NAMALWA (cell line): ENCODE data around the gene NXN.
"Not testable (repeated sequence)": the region's sequence is repeated elsewhere in the genome, so short reads cannot be mapped to it uniquely, and the experiment has no call there.

Experiments used
- DNase-seq: peaks from one replicate; pipeline ENCODE4 v3.0.0-alpha.2; 2015; ENCODE audit warnings: low spot score

NXN gene

GRCh38 chr17:979212-979538 lies 401 bp downstream of the NXN start:
- no peak for DNase-seq

DNA sequence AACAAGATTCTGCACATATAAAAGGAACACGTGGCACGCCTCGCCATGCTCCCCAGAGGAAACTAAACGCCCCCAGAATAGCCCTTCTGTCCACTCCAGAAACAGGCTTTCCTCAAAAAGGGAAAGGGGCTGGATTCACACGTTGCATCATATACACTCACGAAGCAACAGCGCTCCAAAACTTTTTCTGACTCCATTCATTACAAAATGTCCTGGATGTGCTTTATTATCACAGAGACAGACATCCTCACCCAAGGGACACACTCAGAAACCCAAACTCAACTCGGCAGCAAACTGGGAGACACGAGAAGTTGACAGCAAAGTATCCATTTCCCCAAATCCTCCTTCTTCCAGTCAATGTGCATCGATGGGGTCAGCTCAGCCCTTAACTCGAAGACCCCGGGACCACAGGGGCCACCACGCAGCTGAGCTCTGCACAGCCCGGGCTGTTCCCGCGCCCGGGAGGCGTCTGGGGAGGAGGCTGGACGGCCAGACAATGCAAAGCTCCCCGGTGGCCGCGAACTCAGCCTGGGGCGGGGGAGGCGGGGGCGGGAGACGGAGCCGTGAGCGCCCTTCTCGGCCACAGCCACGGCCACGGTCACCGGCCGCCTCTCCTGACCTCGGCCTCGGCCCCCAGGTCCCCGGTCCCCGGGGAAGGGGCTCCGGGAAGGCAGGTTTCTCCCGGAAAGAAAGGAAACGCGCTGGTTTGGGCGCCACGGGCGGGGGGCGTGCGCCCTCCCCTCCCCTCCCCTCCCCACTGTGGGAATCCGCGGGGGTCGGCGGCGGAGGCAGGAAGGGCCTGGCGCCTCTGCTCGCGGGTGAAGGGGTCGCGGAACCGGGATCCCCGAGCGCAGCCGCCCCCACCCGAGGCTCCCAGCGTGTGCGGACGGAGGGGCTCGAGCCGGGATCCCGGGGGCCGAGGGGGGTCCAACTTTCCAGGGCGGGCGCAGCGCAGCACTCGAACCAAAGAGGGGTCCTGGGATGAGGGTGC lies 1.2 kb downstream of the NXN start:
- no peak for DNase-seq

DNA sequence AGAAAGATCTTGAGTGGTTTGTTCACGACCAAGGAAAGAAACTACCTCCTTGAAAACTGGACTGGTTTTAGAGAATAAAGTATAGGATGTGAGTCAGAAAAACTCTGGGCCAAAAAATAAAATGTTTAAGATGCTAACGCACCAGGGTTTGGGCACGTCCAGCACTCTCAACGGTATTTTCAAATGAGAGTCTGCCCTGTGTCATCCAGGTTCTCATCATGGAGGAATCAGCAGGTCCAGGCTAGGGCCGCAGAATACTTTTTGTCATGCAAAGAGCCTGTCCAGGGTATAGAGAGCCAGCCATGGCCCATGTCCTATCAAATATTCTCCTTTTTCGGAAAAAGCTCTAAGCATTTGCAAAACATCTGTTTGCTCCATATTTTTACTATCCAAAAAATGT lies 2.4 kb downstream of the NXN start:
- DNase-seq: no peak

GRCh38 chr17:976312-976711 lies 3.3 kb downstream of the NXN start:
- no peak for DNase-seq

DNA sequence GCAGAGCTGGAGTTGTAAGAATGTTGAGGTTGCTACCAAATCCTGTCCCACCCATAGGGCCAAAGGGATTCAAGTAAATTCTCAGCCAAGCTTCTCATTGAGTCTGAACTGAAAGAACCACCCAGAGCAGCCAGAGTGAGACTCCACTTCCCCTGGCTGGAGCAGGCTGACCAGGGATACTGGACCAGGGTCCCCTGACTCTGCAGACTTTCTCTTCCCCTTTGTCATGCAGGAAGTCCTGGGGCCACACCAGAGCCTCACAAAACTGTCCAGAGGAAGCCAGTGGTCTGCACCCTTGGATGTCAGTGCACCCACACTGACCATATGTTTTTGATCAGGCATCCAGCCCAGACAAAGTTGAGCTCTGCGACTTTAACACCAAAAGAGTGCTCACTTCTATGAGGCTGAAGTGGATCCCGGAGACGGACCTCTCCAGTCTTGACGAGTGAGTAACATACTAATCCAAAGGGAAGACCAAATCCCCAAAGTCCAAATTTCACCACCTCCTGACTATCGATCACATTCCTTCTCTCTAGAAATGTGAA lies 4.1 kb downstream of the NXN start:
- no peak for DNase-seq

- not testable (repeated sequence) for DNase-seq
These were observed 4.8 kb downstream of the NXN start for GRCh38 chr17:974778-975177.

- DNase-seq: no peak
These were observed 6.5 kb downstream of the NXN start for GRCh38 chr17:973053-973452.

DNA sequence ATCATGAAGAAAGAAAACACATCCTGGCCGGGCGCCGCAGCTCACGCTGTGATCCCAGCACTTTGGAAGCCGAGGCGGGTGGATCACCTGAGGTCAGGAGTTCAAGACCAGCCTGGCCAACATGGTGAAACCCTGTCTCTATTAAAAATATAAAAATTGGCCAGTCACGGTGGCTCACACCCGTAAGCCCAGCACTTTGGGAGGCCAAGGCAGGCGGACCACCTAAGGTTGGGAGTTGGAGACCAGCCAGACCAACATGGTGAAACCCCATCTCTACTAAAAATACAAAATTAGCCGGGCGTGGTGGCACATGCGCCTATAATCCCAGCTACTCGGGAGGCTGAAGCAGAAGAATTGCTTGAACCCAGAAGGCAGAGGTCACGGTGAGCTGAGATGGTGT lies 7.7 kb downstream of the NXN start:
- DNase-seq: not testable (repeated sequence)

- no peak for DNase-seq
These were observed 9.2 kb downstream of the NXN start for GRCh38 chr17:970364-970763.

DNA sequence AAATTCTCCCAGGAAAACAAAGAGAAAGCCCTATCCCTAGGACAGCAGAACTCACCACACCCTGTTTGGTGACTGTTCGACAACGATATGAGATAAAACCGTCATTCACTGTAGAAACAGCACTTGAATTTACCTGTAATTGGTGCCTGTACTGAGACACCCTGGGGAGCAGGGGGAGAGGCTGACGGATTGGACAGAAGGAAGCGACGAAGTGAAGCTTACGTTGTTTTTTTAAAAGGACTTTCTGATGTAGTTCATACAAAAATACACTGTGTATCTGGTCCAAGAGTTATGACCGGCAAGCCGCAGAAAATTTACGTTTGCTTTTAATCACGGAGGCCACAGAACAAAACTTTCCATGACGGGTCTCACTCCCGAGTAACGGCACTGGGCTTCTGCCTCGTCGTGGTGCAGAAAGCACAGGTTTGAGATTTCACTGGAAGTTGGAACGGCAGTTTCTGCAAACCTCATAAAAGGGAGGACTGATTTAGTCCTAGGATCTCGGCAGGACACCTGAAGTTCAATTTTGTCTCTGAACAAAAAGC lies 9.7 kb downstream of the NXN start:
- no peak for DNase-seq

DNA sequence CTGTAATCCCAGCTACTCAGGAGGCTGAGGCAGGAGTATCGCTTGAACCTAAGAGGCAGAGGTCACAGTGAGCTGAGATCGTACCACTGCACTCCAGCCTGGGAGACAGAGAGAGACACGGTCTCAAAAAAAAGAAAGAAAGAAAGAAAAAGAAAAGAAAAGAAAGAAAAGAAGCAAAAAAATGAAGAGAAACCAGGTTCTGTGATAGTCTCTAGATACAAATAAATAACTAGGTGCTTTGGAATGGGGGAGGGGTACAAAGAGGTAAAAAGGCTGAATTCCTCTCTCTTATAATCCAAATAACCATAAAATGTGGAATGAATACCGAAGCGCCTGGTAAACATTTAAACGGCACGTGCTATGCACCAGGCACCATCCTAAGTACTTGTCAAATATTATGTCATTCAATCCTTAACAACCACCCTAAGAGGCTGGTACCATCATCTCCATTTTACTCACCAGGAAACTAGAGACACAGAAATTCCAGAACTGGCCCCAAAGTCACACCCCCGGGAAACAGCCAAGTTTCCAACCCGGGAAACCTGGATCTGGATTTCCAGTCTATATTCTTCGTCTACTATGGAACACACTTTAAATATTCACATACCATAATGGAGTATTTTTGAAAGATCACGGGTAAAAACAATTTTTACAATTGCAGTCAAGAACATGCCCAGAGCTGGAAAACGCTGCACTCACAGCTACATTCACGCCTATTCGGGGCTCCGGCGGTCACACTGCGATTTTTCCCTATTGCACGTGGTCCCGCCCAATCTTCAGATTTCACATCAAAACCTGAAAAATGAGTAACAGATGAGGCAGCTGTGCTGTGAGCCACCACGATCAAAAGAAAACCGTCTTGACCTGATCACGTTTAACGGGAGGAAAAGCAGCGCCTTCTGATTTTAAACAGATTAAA lies 10.5 kb downstream of the NXN start:
- no peak for DNase-seq

DNA sequence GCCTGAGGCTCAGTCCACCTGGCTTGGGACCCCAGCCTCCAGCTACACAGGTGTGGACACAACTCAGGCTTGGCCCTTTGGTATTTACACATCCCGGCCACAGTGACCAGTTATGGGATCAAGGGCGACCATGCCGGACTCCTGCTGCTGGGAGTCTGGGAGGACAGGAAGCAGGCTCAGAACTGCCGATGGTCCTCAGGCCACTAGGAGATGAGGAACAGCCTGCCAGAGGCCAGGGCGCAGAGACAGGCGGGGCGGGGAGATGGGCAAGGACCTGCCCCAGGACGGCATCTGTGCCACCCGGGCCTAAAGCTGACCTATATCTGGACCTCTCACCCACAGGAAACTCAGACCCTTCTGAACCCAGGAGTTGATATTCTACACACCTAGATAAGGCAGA lies 12.5 kb downstream of the NXN start:
- DNase-seq: no peak

GRCh38 chr17:965311-965989 lies 14.1 kb downstream of the NXN start:
- no peak for DNase-seq

DNA sequence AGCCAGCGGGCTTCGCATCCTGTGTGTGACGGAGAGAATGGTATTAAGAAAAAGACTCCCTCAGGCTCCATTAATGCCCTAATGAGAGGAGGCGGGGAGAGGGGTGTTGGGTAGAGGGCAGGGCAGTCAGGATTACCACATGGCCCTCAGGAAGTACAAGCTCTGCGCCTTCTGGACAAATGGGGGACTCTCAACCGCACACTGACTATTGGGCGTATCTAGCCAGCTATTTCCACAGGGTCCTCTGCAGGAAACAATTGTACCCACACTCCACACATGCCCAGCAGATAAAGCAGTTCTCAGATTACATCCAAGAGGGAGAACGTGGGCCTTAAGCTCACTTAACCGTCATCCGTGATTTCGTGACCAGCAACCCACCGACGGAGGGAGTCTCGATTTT lies 14.7 kb downstream of the NXN start:
- no peak for DNase-seq

DNA sequence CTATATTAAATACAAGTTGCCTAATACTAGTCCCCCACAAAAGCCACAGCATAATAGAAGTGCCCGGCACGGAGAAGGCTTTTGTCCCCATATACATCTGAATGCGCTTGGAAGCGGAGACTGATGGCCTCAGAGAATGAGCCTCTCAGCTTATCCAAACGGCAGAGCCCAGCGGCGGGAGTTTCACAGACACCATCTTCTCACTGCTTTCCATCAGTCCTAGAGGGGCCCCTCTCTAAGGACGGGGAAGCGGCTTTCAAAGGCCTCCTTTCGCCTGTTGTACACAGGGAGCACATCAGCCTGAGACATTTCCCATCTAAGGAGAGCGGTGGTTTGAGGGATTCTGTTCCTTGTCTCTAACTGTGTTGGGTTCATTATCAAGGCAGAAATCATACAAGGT lies 16.9 kb downstream of the NXN start:
- DNase-seq: no peak

DNA sequence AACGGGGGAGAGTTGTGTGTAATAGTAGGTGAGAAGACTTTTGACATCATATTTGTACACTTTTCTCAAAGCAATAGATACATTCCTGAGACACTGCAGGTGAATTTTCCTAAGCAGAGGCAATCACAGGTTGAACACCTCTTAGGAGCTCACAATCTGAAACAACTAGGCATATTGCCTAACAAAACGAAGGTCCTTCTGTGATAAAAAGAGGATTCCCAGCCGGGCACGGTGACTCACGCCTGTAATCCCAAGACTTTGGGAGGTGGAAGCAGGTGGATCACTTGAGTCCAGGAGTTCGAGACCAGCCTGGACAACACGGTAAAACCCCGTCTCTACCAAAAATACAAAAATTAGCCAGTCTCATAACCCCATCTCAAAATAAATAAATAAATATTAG lies 17.4 kb downstream of the NXN start:
- no peak for DNase-seq

GRCh38 chr17:958712-959451 lies 20.7 kb downstream of the NXN start:
- DNase-seq: no peak

GRCh38 chr17:957856-958421 lies 21.6 kb downstream of the NXN start:
- DNase-seq: no peak

DNA sequence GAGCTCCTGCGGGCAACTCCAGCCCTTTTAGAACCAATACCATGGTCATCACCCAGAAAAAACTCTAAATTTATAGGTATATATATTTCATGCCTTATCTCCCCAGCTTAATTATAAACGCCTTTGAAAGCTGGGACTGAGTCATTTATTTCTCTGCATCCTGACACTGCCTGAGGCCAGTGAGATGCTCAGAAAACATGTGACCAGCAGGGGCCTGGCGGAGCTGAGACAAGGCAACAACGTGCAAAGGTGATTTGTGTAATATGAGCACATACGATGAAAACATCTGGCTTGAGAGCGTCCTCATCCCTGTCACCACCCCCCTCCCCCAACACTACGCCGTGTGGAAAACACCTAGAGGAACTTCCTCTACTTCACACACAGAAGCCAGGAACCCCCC lies 22.7 kb downstream of the NXN start:
- DNase-seq: no peak

- DNase-seq: no peak
These were observed 25.0 kb downstream of the NXN start for GRCh38 chr17:954431-955164.
